Hepatocyte (in vitro differentiated cells): ENCODE results near the gene MEIOSIN. TPM values are rescaled to one million over a fixed set of nuclear protein-coding genes. Genes with fewer than 3 reads are reported as not detected.
A peak's percentile ranks its signal among the peaks of the same experiment; 100 is the strongest.

Experiments
- DNase-seq: peaks from one replicate; pipeline ENCODE4 v3.0.0-alpha.2; 2016; ENCODE audit warnings: low spot score
- H2AFZ ChIP-seq: fragments of 200-600 bp; sonication (generic); 2 replicates; pipeline ENCODE4 v1.6.0; 2016; ENCODE audit warnings: antibody characterized with exemption, mild to moderate bottlenecking
- H3K27ac ChIP-seq: fragments of 200-600 bp; sonication (generic); 2 replicates; pipeline ENCODE4 v1.5.1; 2016; ENCODE audit warnings: mild to moderate bottlenecking
- H3K27me3 ChIP-seq: fragments of 200-600 bp; sonication (generic); 2 replicates; pipeline ENCODE4 v1.6.1; 2016
- H3K36me3 ChIP-seq: fragments of 200-600 bp; sonication (generic); replicated peaks from 2 replicates; pipeline ENCODE4 v1.5.1; 2016; ENCODE audit warnings: low read depth; ENCODE audit not compliant: insufficient read depth
- H3K4me1 ChIP-seq: fragments of 200-600 bp; sonication (generic); 2 replicates; pipeline ENCODE4 v1.5.1; 2016; ENCODE audit warnings: mild to moderate bottlenecking, moderate library complexity; ENCODE audit not compliant: insufficient read depth
- H3K4me2 ChIP-seq: fragments of 200-600 bp; sonication (generic); 2 replicates; pipeline ENCODE4 v1.6.0; 2016
- H3K4me3 ChIP-seq: fragments of 200-600 bp; sonication (generic); 2 replicates; pipeline ENCODE4 v1.5.1; 2016; ENCODE audit warnings: mild to moderate bottlenecking
- H3K79me2 ChIP-seq: fragments of 200-600 bp; sonication (generic); 2 replicates; pipeline ENCODE4 v1.6.0; 2017; ENCODE audit warnings: mild to moderate bottlenecking
- H3K9me2 ChIP-seq: fragments of 200-600 bp; sonication (generic); replicated peaks from 2 replicates; pipeline ENCODE4 v1.6.0; 2017; ENCODE audit warnings: mild to moderate bottlenecking; ENCODE audit not compliant: insufficient read depth
- H3K9me3 ChIP-seq: fragments of 200-600 bp; sonication (generic); 2 replicates; pipeline ENCODE4 v1.5.1; 2016; ENCODE audit warnings: low read depth, mild to moderate bottlenecking
- H4K20me1 ChIP-seq: fragments of 200-600 bp; sonication (generic); 2 replicates; pipeline ENCODE4 v1.6.0; 2016; ENCODE audit warnings: mild to moderate bottlenecking; ENCODE audit not compliant: insufficient read depth, poor library complexity, severe bottlenecking
- CTCF ChIP-seq: fragments of 200-600 bp; sonication (generic); IDR thresholded peaks from 2 replicates; pipeline ENCODE4 v1.5.1; 2016; ENCODE audit warnings: antibody characterized with exemption, mild to moderate bottlenecking; ENCODE audit not compliant: poor library complexity
- EZH2 ChIP-seq: fragments of 200-600 bp; sonication (generic); IDR thresholded peaks from 2 replicates; pipeline ENCODE4 v1.6.1; 2016; ENCODE audit warnings: antibody characterized with exemption, mild to moderate bottlenecking, borderline replicate concordance
- EZH2phosphoT487 ChIP-seq: fragments of 200-600 bp; sonication (generic); IDR thresholded peaks from one replicate; pipeline ENCODE4 v1.6.1; 2018; ENCODE audit warnings: antibody characterized with exemption, mild to moderate bottlenecking, low read depth, moderate library complexity; ENCODE audit not compliant: unreplicated experiment, severe bottlenecking
- WGBS: methylation state at CpG from one replicate; pipeline ENCODE4 v1.1.6; 2016; ENCODE audit warnings: low lambda C conversion rate; ENCODE audit errors: missing lambda C conversion rate; 5-methylcytosine and 5-hydroxymethylcytosine counted together
- polyA plus RNA-seq: library from polyadenylated mRNA; unstranded; fragments of >200 nt; fragmentation: Nextera tagmentation; extraction: Ambion mirVana; gene quantifications from 2 replicates; pipeline ENCODE4 v1.2.1, GENCODE V29; 2016
- total RNA-seq: library from RNA; depleted of rRNA; stranded (reverse); fragments of >200 nt; gene quantifications from 2 replicates; pipeline ENCODE4 v1.2.3, GENCODE V29; 2014

Gene MEIOSIN
- total and polyA plus RNA-seq, 2 experiments from 2014 or later, result not detected

- Histone ChIP-seq H3K27me3 (no peaks in the 10 kb centered on the region), H3K79me2 (peaks cover 34% of the 10 kb centered on the region), H3K9me2 (no peaks in the 10 kb centered on the region), H3K36me3 (no peaks in the 10 kb centered on the region), H3K4me2 (peak overlapping the region; percentile 96), H2AFZ (peak overlapping the region; percentile 23), H3K9me3 (no peaks in the 10 kb centered on the region), H3K4me1 (peaks cover 37% of the 10 kb centered on the region), H3K27ac (peak overlapping the region; percentile 97), H3K4me3 (peak overlapping the region; percentile 65), H4K20me1 (no peaks in the 10 kb centered on the region)
- no peak for TF ChIP-seq CTCF
- TF ChIP-seq EZH2phosphoT487, result no peak
- no peak for TF ChIP-seq EZH2
- peak; percentile 84 for DNase-seq
- 1% methylated on average over 29 of the region's 31 CpGs for WGBS
These were observed 34.2 kb downstream of the MEIOSIN start for GRCh38 chr19:45767410-45767880.

GRCh38 chr19:45767881-45768654 is 34.8 kb downstream of the MEIOSIN start:
- no peaks in the 10 kb centered on the region for H3K27me3 ChIP-seq
- peak; percentile 83 for DNase-seq
- TF ChIP-seq EZH2 (no peak), EZH2phosphoT487 (no peak)
- WGBS, result 1% methylated on average over 78 of the region's 102 CpGs
- peak overlapping the region; percentile 21 for H2AFZ ChIP-seq
- H3K9me2 ChIP-seq, result no peaks in the 10 kb centered on the region
- no peaks in the 10 kb centered on the region for H3K9me3 ChIP-seq
- peak overlapping the region; percentile 97 for H3K27ac ChIP-seq
- H3K4me3 ChIP-seq, result peak overlapping the region; percentile 65
- no peaks in the 10 kb centered on the region for H3K36me3 ChIP-seq
- peaks cover 34% of the 10 kb centered on the region for H3K79me2 ChIP-seq
- H3K4me1 ChIP-seq, result peaks cover 37% of the 10 kb centered on the region
- H3K4me2 ChIP-seq, result peak overlapping the region; percentile 96
- no peaks in the 10 kb centered on the region for H4K20me1 ChIP-seq

- Histone ChIP-seq H3K9me2 (no peaks in the 10 kb centered on the region), H3K27me3 (no peaks in the 10 kb centered on the region), H2AFZ (peak overlapping the region; percentile 21), H3K4me1 (peaks cover 37% of the 10 kb centered on the region), H3K27ac (peak overlapping the region; percentile 97), H3K9me3 (no peaks in the 10 kb centered on the region), H3K4me3 (peak overlapping the region; percentile 65), H4K20me1 (no peaks in the 10 kb centered on the region), H3K79me2 (peaks cover 34% of the 10 kb centered on the region), H3K4me2 (peak overlapping the region; percentile 96), H3K36me3 (no peaks in the 10 kb centered on the region)
- TF ChIP-seq CTCF, result no peak
- TF ChIP-seq EZH2, result no peak
- no peak for TF ChIP-seq EZH2phosphoT487
- peak; percentile 66 for DNase-seq
- 0% methylated on average over 3 of the region's 33 CpGs for WGBS
These were observed 35.4 kb downstream of the MEIOSIN start for GRCh38 chr19:45768655-45768983.
